ENCODE data around the gene FAM78B. TPM values are rescaled to one million over a fixed set of nuclear protein-coding genes. Genes with fewer than 3 reads are reported as not detected.

The FAM78B gene
- total and polyA plus RNA-seq, 10 of the 15 experiments (the other 5 are each of a cell fraction or from before 2014, with no cell fraction given): 0.10 to 4.9 (median 1.6) TPM

DNA sequence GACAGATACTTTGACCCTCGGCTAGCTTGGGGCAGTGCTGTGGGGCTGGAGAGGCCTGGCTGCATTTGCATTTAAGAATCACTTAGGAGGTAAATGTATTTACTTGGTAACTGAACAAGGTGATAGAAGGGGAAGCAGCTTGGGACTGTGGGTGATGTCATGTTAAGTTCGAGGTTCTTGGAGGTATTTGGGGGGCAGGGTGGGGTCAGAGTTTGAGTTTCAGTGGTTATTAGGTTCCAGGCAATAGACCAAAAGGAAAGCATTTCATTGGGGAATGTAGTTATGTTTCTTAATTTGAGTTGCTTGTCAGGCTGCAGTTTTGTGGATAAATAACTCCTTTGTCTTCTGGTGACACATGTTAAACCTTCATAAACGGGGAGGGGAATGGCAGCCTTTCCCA is 2.4 kb upstream of the FAM78B start (continued):
- TF ChIP-seq SIN3A (IDR thresholded peaks at IDR 0.05; ENCODE audit: low read depth, low read length): no peak
- no peak for TF ChIP-seq LARP7 (IDR thresholded peaks at IDR 0.05)
- TF ChIP-seq E2F4 (IDR thresholded peaks at IDR 0.05; ENCODE audit: low read depth, low read length): no peak
- TF ChIP-seq, protein P1, sequence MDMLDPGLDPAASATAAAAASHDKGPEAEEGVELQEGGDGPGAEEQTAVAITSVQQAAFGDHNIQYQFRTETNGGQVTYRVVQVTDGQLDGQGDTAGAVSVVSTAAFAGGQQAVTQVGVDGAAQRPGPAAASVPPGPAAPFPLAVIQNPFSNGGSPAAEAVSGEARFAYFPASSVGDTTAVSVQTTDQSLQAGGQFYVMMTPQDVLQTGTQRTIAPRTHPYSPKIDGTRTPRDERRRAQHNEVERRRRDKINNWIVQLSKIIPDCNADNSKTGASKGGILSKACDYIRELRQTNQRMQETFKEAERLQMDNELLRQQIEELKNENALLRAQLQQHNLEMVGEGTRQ (IDR thresholded peaks at IDR 0.05; ENCODE audit: borderline replicate concordance, low read depth, low read length): no peak
- no peak for TF ChIP-seq EZH2 (IDR thresholded peaks at IDR 0.05; ENCODE audit: borderline replicate concordance, control insufficient read depth, low read depth, low read length)
- TF ChIP-seq MTA2 (IDR thresholded peaks at IDR 0.05; ENCODE audit: low read depth): peak; percentile 66
- no peak for TF ChIP-seq STAT3 (IDR thresholded peaks at IDR 0.05; ENCODE audit: low read depth, low read length)
- no peak for TF ChIP-seq FOS (IDR thresholded peaks at IDR 0.05; ENCODE audit: borderline replicate concordance, extremely low read depth, insufficient read length)
- TF ChIP-seq SIX5 (IDR thresholded peaks at IDR 0.05; ENCODE audit: low read depth, low read length, severe bottlenecking): no peak
- TF ChIP-seq, protein P2, sequence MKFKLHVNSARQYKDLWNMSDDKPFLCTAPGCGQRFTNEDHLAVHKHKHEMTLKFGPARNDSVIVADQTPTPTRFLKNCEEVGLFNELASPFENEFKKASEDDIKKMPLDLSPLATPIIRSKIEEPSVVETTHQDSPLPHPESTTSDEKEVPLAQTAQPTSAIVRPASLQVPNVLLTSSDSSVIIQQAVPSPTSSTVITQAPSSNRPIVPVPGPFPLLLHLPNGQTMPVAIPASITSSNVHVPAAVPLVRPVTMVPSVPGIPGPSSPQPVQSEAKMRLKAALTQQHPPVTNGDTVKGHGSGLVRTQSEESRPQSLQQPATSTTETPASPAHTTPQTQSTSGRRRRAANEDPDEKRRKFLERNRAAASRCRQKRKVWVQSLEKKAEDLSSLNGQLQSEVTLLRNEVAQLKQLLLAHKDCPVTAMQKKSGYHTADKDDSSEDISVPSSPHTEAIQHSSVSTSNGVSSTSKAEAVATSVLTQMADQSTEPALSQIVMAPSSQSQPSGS (IDR thresholded peaks at IDR 0.05; ENCODE audit: low read length): peak; percentile 72
- TF ChIP-seq, protein P3, sequence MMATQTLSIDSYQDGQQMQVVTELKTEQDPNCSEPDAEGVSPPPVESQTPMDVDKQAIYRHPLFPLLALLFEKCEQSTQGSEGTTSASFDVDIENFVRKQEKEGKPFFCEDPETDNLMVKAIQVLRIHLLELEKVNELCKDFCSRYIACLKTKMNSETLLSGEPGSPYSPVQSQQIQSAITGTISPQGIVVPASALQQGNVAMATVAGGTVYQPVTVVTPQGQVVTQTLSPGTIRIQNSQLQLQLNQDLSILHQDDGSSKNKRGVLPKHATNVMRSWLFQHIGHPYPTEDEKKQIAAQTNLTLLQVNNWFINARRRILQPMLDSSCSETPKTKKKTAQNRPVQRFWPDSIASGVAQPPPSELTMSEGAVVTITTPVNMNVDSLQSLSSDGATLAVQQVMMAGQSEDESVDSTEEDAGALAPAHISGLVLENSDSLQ (IDR thresholded peaks at IDR 0.05): no peak
- TF ChIP-seq EP300 (IDR thresholded peaks at IDR 0.05; ENCODE audit: borderline replicate concordance in 1 of 2, control insufficient read depth in 1 of 2, low read depth in 2 of 2, low read length in 2 of 2): peak; percentile 36 to 68; a peak in 2 of 4 replicates
- TF ChIP-seq IRF4 (IDR thresholded peaks at IDR 0.05; ENCODE audit: low read depth, low read length): no peak
- TF ChIP-seq NFIC (IDR thresholded peaks at IDR 0.05; ENCODE audit: low read depth, low read length): peak; percentile 66; the same call in 1 of the 2 replicates
- no peak for TF ChIP-seq WRNIP1 (IDR thresholded peaks at IDR 0.05; ENCODE audit: borderline replicate concordance, low read depth, low read length)
- TF ChIP-seq CREM (IDR thresholded peaks at IDR 0.05; ENCODE audit: low read depth): no peak
- no peak for TF ChIP-seq ZBTB33 (IDR thresholded peaks at IDR 0.05)
- TF ChIP-seq HSF1 (IDR thresholded peaks at IDR 0.05; ENCODE audit: low read depth, low read length): no peak
- TF ChIP-seq YBX1 (IDR thresholded peaks at IDR 0.05): no peak
- no peak for TF ChIP-seq ZNF207 (IDR thresholded peaks at IDR 0.05; ENCODE audit: borderline replicate concordance)
- no peak for TF ChIP-seq JUND (IDR thresholded peaks at IDR 0.05; ENCODE audit: low read depth, low read length)
- peak; percentile 89 for TF ChIP-seq RUNX3 (IDR thresholded peaks at IDR 0.05; ENCODE audit: low read length)
- TF ChIP-seq SMAD1 (IDR thresholded peaks at IDR 0.05; ENCODE audit: low read depth, partially characterized antibody): no peak
- 0 out of 3 replicates have a peak, but pooled peaks have one; percentile 41 for TF ChIP-seq POU2F2 (IDR thresholded peaks at IDR 0.05; ENCODE audit: borderline replicate concordance, low read depth, low read length)

All from GM12878 (cell line).